Tracheal epithelial cell (primary cell): ENCODE results near the gene TMEM125. TPM values are rescaled to one million over a fixed set of nuclear protein-coding genes. Genes with fewer than 3 reads are reported as not detected.

ENCODE experiments used
- total RNA-seq: library from RNA; depleted of rRNA; stranded (reverse); fragments of >200 nt; gene quantifications from 2 replicates; pipeline ENCODE4 v1.2.1, GENCODE V29; 2014

Gene TMEM125
- total RNA-seq: 6.3 and 9.0 TPM in 2 replicates

DNA sequence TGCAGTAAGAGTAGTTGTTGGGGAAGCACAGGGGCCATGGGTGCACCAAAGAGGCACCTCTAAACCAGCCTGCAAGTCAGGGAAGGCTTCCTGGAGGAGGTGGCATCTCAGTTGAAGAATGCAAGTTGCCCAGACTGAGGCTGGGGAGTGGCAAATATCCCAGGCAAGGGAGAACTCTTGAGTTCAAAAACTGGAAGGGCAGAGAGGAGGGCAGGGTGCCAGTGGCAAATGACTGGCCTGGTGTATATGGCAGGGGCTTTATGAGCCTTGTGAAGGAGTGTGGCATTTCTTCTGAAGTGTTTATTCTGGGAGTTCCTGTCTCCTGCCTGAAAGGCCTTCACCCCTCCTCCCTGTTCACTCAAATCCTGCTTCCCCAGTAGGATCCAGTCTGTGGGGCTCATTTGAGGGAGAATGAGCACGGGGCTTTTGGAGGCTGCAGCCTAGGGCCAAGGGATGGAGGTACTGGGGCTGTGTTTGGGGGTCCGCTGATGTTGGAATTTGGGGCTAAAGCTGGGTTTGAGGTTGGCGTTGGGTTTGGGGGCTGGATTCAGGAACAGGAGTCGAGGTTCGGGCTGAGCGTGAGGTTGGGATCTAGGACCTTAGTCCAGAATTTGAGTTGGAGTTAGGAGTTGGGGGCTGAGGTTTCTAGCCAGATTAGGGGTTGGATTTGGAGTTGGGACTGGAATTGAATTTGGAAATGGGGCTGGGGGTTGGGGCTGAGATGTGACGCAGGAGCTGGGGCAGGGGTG is at the start of gene TMEM125:
TMEM125 (plus strand) TSS at position 357 of the 749 bp plus-strand sequence. CDS start 2,740 bp downstream, outside the sequence.

GRCh38 chr1:43285269-43285990 is 15.6 kb downstream of the TMEM125 start, which contains the start of gene C1orf210:
Gene C1orf210 (minus strand): TSS chr1:43285581. CDS start chr1:43283270, 2,311 bp downstream.

GRCh38 chr1:43300378-43301094 is 30.8 kb downstream of the TMEM125 start, which contains the start of gene TIE1:
Gene TIE1 (plus strand): TSS chr1:43300982. CDS start chr1:43301072, 90 bp downstream.

Other genes starting within 250 kb of the TMEM125 start
- 90.6 and 101 TPM in 2 replicates for gene EBNA1BP2, start 97.7 kb upstream of the TMEM125 start, total RNA-seq
- gene CFAP57, start 97.7 kb upstream of the TMEM125 start, total RNA-seq: 0.24 and 1.9 TPM in 2 replicates
- 3.1 and 4.5 TPM in 2 replicates for gene C1orf210, start 15.6 kb downstream of the TMEM125 start, total RNA-seq
- 0.85 and 3.6 TPM in 2 replicates for gene TIE1, start 31.0 kb downstream of the TMEM125 start, total RNA-seq
- not detected in 2 replicates for gene MPL, start 67.8 kb downstream of the TMEM125 start, total RNA-seq
- 2.3 and 12.0 TPM in 2 replicates for gene CDC20, start 89.0 kb downstream of the TMEM125 start, total RNA-seq
- gene ELOVL1, start 98.0 kb downstream of the TMEM125 start, total RNA-seq: 60.1 and 90.6 TPM in 2 replicates
- 40.3 and 56.9 TPM in 2 replicates for gene MED8, start 119.8 kb downstream of the TMEM125 start, total RNA-seq
- gene SZT2, start 119.9 kb downstream of the TMEM125 start, total RNA-seq: 8.9 and 11.7 TPM in 2 replicates
- gene HYI, start 183.9 kb downstream of the TMEM125 start, total RNA-seq: 16.2 and 65.8 TPM in 2 replicates